Parathyroid adenoma (tissue), 2 donors: ENCODE data around the gene PREB.

Source experiments
- H2AFZ ChIP-seq: fragments of 300-600 bp; sonication (generic); one replicate; pipeline ENCODE4 v1.7.0; 2017; ENCODE audit warnings: antibody characterized with exemption, mild to moderate bottlenecking
- H3K27ac ChIP-seq: fragments of 300-600 bp; sonication (generic); one replicate; pipeline ENCODE4 v1.7.0; 2017
- H3K27me3 ChIP-seq: fragments of 300-600 bp; sonication (generic); one replicate; pipeline ENCODE4 v1.7.0; 2017; ENCODE audit warnings: low read length; ENCODE audit not compliant: control insufficient read depth, insufficient read depth
- H3K36me3 ChIP-seq: fragments of 300-600 bp; sonication (generic); one replicate; pipeline ENCODE4 v1.7.0; 2017; ENCODE audit warnings: low read length; ENCODE audit not compliant: control insufficient read depth, insufficient read depth
- H3K4me1 ChIP-seq: fragments of 300-600 bp; sonication (generic); one replicate; pipeline ENCODE4 v1.7.0; 2017; ENCODE audit warnings: control low read depth
- H3K4me2 ChIP-seq: fragments of 300-600 bp; sonication (generic); one replicate; pipeline ENCODE4 v1.7.0; 2017; ENCODE audit warnings: low read length
- H3K4me3 ChIP-seq: fragments of 300-600 bp; sonication (generic); one replicate; pipeline ENCODE4 v1.7.0; 2017; ENCODE audit warnings: low read depth, low read length
- H3K79me2 ChIP-seq: fragments of 300-600 bp; sonication (generic); one replicate; pipeline ENCODE4 v1.7.0; 2017; ENCODE audit warnings: control low read depth
- H3K9ac ChIP-seq: fragments of 300-600 bp; sonication (generic); one replicate; pipeline ENCODE4 v1.7.0; 2017; ENCODE audit warnings: mild to moderate bottlenecking
- H3K9me3 ChIP-seq: fragments of 300-600 bp; sonication (generic); one replicate; pipeline ENCODE4 v1.7.0; 2017; ENCODE audit warnings: low read length; ENCODE audit not compliant: control insufficient read depth
- TF ChIP-seq, protein P1 (sequence below): fragments of 300-600 bp; sonication (generic); IDR thresholded peaks from one replicate; pipeline ENCODE4 v1.7.0; 2017; ENCODE audit warnings: antibody characterized with exemption, mild to moderate bottlenecking
- donor health status: primary hyperparathyroidism.

Gene PREB

DNA sequence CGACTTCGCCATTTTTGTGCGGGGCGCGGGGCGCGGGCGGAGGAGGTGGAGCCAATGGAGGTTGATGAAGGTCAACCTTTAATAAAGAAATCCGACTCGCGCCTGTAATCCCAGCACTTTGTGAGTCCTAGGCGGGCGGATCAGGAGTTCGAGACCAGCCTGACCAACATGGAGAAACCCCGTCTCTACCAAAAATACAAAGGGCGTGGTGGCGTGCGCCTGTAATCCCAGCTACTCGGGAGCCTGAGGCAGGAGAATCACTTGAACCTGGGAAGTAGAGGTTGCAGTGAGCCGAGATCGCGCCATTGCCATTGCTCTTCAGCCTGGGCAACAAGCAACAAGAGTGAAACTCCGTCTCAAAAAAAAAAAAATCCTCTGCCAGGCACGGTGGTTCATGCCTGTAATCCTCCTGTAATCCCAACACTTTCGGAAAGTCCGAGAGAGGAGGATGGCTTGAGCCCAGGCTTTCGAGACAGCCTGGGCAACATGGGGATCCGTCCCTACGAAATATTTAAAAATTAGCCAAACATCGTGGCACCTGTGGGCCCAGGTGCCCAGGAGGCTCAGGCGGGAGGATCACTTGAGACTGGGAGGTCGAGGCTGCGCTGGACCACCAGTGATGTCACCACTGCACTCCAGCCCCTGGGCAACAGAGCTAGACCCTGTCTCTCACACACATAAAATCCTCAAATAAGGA lies 493 bp upstream of the PREB start:
- TF ChIP-seq, protein P1, sequence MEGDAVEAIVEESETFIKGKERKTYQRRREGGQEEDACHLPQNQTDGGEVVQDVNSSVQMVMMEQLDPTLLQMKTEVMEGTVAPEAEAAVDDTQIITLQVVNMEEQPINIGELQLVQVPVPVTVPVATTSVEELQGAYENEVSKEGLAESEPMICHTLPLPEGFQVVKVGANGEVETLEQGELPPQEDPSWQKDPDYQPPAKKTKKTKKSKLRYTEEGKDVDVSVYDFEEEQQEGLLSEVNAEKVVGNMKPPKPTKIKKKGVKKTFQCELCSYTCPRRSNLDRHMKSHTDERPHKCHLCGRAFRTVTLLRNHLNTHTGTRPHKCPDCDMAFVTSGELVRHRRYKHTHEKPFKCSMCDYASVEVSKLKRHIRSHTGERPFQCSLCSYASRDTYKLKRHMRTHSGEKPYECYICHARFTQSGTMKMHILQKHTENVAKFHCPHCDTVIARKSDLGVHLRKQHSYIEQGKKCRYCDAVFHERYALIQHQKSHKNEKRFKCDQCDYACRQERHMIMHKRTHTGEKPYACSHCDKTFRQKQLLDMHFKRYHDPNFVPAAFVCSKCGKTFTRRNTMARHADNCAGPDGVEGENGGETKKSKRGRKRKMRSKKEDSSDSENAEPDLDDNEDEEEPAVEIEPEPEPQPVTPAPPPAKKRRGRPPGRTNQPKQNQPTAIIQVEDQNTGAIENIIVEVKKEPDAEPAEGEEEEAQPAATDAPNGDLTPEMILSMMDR, result no peak
- Histone ChIP-seq H3K4me2 (no peak overlapping the region), H3K36me3 (no peaks in the 10 kb centered on the region), H3K9me3 (no peaks in the 10 kb centered on the region), H3K4me1 (peaks cover 9% of the 10 kb centered on the region), H3K9ac (no peak overlapping the region), H2AFZ (peak overlapping the region; percentile 78), H3K27me3 (no peaks in the 10 kb centered on the region), H3K79me2 (peaks cover 7% of the 10 kb centered on the region), H3K27ac (peak overlapping the region; percentile 50), H3K4me3 (peak overlapping the region; percentile 97)

DNA sequence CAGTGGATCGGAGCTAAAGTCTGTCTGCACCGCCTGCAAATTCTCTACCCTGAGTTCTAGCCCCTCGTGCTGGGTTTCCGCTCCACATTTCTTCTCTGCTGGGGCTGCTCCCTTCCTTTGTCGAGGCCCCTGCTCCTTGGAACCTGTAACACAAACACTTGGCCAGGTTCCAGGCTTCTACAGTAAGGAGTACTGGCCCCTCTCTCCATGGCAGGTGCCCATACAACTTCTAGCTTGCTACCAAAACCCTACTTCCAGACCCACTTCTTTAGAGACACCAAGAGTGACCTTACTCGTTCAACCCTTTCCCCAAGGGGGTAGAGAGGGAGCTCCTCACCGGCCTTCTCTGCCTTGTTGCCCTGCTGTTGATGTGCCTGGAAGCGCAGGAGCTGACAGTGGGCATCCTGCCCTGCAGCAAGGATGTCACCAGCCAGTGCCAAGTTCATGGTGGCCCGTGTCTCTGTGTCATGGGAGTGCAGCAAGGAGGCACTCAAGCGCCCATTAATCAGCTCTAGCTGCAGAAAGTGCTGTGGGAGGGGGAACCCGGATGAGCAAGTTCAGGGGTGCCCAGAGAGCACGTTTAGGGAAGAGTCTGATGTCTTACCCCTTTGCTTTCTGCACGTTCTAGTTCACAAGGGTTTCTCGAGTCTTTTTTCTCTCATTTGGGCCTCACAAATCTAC lies 1.1 kb downstream of the PREB start:
- H3K4me2 ChIP-seq, result peak overlapping the region; percentile 95
- no peaks in the 10 kb centered on the region for H3K9me3 ChIP-seq
- peaks cover 9% of the 10 kb centered on the region for H3K4me1 ChIP-seq
- H3K27ac ChIP-seq, result no peak overlapping the region
- no peaks in the 10 kb centered on the region for H3K36me3 ChIP-seq
- H3K79me2 ChIP-seq, result peaks cover 7% of the 10 kb centered on the region
- H2AFZ ChIP-seq, result no peak overlapping the region
- TF ChIP-seq, protein P1, result no peak
- peak overlapping the region; percentile 97 for H3K4me3 ChIP-seq
- no peaks in the 10 kb centered on the region for H3K27me3 ChIP-seq
- no peak overlapping the region for H3K9ac ChIP-seq

DNA sequence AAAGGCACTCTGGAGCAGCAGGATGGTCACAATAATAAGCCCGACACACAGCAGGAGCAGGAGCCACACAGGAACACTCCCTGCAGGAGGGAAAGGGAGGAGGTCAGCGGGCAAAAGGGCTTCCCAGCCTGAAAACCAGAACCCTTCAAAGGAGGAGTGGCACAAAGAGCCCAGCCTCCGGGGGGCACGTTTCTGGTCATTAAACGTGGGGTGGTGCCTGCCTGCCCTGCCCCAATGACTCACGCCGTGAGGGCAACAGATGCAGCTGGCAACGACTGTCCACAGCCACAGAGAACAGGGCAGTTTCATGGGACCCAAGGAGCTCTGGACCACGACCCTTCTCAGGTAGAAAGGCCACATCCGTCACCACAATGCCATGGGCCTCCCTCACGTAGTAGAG lies 3.0 kb downstream of the PREB start:
- no peak overlapping the region for H3K9ac ChIP-seq
- no peaks in the 10 kb centered on the region for H3K27me3 ChIP-seq
- no peaks in the 10 kb centered on the region for H3K9me3 ChIP-seq
- no peaks in the 10 kb centered on the region for H3K36me3 ChIP-seq
- no peak overlapping the region for H3K27ac ChIP-seq
- no peak overlapping the region for H3K4me3 ChIP-seq
- H3K79me2 ChIP-seq, result peaks cover 7% of the 10 kb centered on the region
- no peak overlapping the region for H3K4me2 ChIP-seq
- no peak overlapping the region for H2AFZ ChIP-seq
- H3K4me1 ChIP-seq, result peaks cover 9% of the 10 kb centered on the region
- TF ChIP-seq, protein P1, result no peak

DNA sequence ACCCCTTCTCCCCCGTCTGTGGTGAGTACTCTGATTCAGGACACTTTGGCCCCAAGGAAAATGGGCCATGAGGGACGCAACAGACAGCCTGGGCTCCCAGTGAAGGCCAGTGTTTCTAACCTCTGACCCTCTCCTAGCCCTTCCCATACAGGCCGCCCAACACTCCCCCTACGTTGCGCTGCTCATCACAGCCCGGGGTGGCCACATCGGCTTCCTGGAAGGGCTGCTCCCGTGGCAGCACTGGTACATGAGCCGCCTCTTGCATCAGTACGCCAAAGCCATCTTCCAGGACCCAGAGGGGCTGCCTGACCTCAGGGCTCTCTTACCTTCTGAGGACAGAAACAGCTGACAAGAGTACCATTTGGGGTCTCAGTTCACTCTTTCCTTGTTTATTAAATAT lies 4.0 kb downstream of the PREB start:
- H3K9ac ChIP-seq, result no peak overlapping the region

More for the DNA sequence above, 4.0 kb downstream of the PREB start:
- no peak overlapping the region for H3K4me3 ChIP-seq
- H2AFZ ChIP-seq, result no peak overlapping the region
- no peak overlapping the region for H3K27ac ChIP-seq
- H3K4me1 ChIP-seq, result peaks cover 9% of the 10 kb centered on the region
- no peaks in the 10 kb centered on the region for H3K36me3 ChIP-seq
- no peak overlapping the region for H3K4me2 ChIP-seq
- H3K79me2 ChIP-seq, result peaks cover 7% of the 10 kb centered on the region
- H3K9me3 ChIP-seq, result no peaks in the 10 kb centered on the region
- TF ChIP-seq, protein P1, result no peak
- no peaks in the 10 kb centered on the region for H3K27me3 ChIP-seq
